Pancreas (tissue), 10 donors: ENCODE measurements around the gene FBLN2. TPM values are rescaled to one million over a fixed set of nuclear protein-coding genes. Genes with fewer than 3 reads are reported as not detected.
A peak's percentile ranks its signal among the peaks of the same experiment; 100 is the strongest.

ENCODE experiments used
- ATAC-seq, 4 donors: fragments of 200-7000 bp; cut with Tn5 transposase; one replicate each; pipeline versions ENCODE4 v1.8.0 to v1.9.1; 2020; ENCODE audit warnings: mild to moderate bottlenecking in 4 of 4, moderate library complexity in 4 of 4
- DNase-seq, 6 donors: peaks; one replicate each; pipeline ENCODE4 v3.0.0-alpha.2; 2020
- FAIRE-seq: peaks from 2 replicates; lab custom pipeline; 2012; peaks lifted over from hg19 to GRCh38; lab: Jason Lieb, UNC
- H3K27ac ChIP-seq, 4 donors: fragments of 200-600 bp; sonication (generic); 1 replicate in 3 of 4; 2 replicates in 1 of 4; pipeline versions ENCODE4 v1.5.0 to v1.8.0; 2020
- H3K27me3 ChIP-seq, 4 donors: fragments of 200-600 bp; one replicate each; pipeline ENCODE4 v1.8.0; 2021
- H3K36me3 ChIP-seq, 3 donors: fragments of 200-600 bp; sonication (generic) in 1 of 3; one replicate each; pipeline versions ENCODE4 v1.5.0 to v1.8.0; 2020 to 2021
- H3K4me1 ChIP-seq, 3 donors: fragments of 200-600 bp; one replicate each; pipeline ENCODE4 v1.8.0; 2021
- H3K4me3 ChIP-seq, 4 donors: fragments of 200-600 bp; sonication (generic) in 2 of 4; one replicate each; pipeline versions ENCODE4 v1.5.0 to v1.8.0; 2020 to 2021
- H3K9me3 ChIP-seq, 4 donors: fragments of 200-600 bp; one replicate each; pipeline ENCODE4 v1.8.0; 2021
- CTCF ChIP-seq, 4 donors: fragments of 200-600 bp; sonication (generic) in 3 of 4; IDR thresholded peaks; one replicate each; pipeline versions ENCODE4 v1.5.0 to v1.8.0; 2021; ENCODE audit warnings: antibody characterized with exemption in 4 of 4
- WGBS, 2 donors: extraction: QIAGEN DNeasy Blood & Tissue Kit; methylation state at CpG; one replicate each; pipeline ENCODE4 v1.1.7; 2013; 5-methylcytosine and 5-hydroxymethylcytosine counted together
- intact Hi-C, 3 donors: fragments of 100-400 bp; cut with DNase I; formaldehyde crosslinking; loops; one replicate each; pipeline versions ENCODE4 v1.11.1 to v1.14.2; 2022
- polyA plus RNA-seq, 2 donors: library from polyadenylated mRNA; stranded (reverse); fragments of 200-250 nt; gene quantifications; one replicate each; pipeline ENCODE4 v1.2.3, GENCODE V29; 2013
- total RNA-seq, 6 donors: library from RNA; stranded (reverse); fragmentation: NEBNext Ultra II Directional in 4 of 6; extraction: Animal tissue kit (Norgen Biotek cat#: 25700) in 4 of 6; gene quantifications; one replicate each; pipeline versions ENCODE4 v1.2.1 to v1.2.4, GENCODE V29; 2021 to 2023
- donor health status: healthy with polysubstance abuse.
- donor health status: DM: no; HTN: no; CAD: no; lungs with moderate emphysema.
- donor health status: DM: no; HTN: no; CAD: no.
- donor health status: control.
- donor health status: control.
- donor health status: Bipolar disorder and iron deficiency.
- donor health status: DM: yes; HTN: yes; CAD: no.
- donor health status: DM: no; HTN: no; CAD: no.
- donor health status: DM: no; HTN: no; CAD: no.
- donor health status: DM: yes; HTN: yes; CAD: no.

Gene FBLN2
- total and polyA plus RNA-seq, 8 donors, result 2.4 to 21.8 (median 4.2) TPM

GRCh38 chr3:13501521-13501920, 47.4 kb upstream of the FBLN2 start:
- peaks cover 0 to 3% (median 0%) of the 10 kb centered on the region in 3 donors for H3K36me3 ChIP-seq
- DNase-seq (peak in 2 of 6 donors; percentile 4 to 36), ATAC-seq (no peak), FAIRE-seq (no peak)
- no peaks in the 10 kb centered on the region for H3K4me1 ChIP-seq
- H3K27ac ChIP-seq, result no peak overlapping the region
- intact Hi-C loops, result loop anchor here in 1 of 3 donors (5.0 kb wide), 1 partner anchor 136 kb away; no protein-coding TSS in a partner anchor
- TF ChIP-seq CTCF (IDR thresholded peaks at IDR 0.05), result no peak
- H3K4me3 ChIP-seq, result no peak overlapping the region
- H3K9me3 ChIP-seq, result no peaks in the 10 kb centered on the region
- H3K27me3 ChIP-seq, result no peaks in the 10 kb centered on the region
- 95 to 100% methylated on average over 4 of the region's 4 CpGs for WGBS, 2 donors

DNA sequence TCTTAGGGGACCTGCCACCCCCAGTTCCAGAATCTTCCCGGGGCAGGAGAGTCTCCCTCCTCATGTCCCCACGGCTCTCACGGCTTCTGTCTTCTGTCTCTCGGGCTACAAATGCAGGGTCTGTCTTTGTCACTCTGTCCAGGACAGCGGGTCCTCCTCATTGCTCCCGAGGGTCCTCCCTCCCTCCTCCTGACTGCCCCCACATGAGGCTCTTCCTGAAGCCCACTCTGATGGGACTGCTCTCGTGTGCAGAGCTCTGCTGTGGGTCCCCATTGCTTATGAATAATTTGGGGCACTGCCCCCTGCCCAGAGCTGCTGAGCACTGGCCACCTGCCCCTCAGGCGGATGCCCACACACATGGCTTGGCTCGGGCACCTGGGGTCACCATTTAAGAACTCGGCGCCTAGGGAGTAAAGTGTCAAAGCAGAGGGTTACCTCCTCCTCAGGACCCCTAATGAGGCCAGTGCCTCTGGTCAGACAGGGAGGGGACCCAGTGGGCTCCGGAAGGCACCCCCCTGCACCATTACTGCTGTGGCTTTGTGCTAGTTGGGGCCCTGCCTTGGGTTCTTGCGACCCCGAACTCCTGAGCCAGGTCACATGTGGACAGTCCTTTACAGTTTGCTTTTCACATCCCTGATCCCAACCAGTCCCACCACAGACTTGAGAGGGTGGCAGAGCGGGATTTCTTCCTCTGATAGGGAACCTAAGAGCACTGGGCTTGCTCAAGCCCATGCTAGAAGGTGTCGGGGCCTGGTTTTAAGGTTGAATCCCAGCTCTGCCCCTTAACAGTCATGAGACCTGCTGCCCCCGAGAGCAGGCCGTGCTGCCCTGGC, 46.8 kb upstream of the FBLN2 start:
- no peaks in the 10 kb centered on the region for H3K4me1 ChIP-seq
- no peaks in the 10 kb centered on the region for H3K9me3 ChIP-seq
- DNase-seq (peak in 3 of 6 donors; percentile 5 to 45 (median 28)), ATAC-seq (no peak), FAIRE-seq (no peak)
- H3K27ac ChIP-seq, result no peak overlapping the region
- no peaks in the 10 kb centered on the region for H3K27me3 ChIP-seq
- H3K36me3 ChIP-seq, result peaks cover 0 to 3% (median 0%) of the 10 kb centered on the region in 3 donors
- WGBS, 2 donors, result 93 to 94% methylated on average over 18 of the region's 18 CpGs
- intact Hi-C loops, result loop anchor here in 1 of 3 donors (5.0 kb wide), 1 partner anchor 135 kb away; no protein-coding TSS in a partner anchor
- H3K4me3 ChIP-seq, result no peak overlapping the region
- TF ChIP-seq CTCF (IDR thresholded peaks at IDR 0.05), result no peak

GRCh38 chr3:13502791-13503060, 46.2 kb upstream of the FBLN2 start:
- H3K4me3 ChIP-seq, result no peak overlapping the region
- no peaks in the 10 kb centered on the region for H3K4me1 ChIP-seq
- no peaks in the 10 kb centered on the region for H3K27me3 ChIP-seq
- ATAC-seq (no peak), FAIRE-seq (no peak), DNase-seq (peak in 3 of 6 donors; percentile 11 to 49 (median 38))
- peaks cover 0 to 3% (median 0%) of the 10 kb centered on the region in 3 donors for H3K36me3 ChIP-seq
- intact Hi-C loops, result loop anchor here in 1 of 3 donors (5.0 kb wide), 1 partner anchor 135 kb away; no protein-coding TSS in a partner anchor
- no peak for TF ChIP-seq CTCF (IDR thresholded peaks at IDR 0.05)
- H3K9me3 ChIP-seq, result no peaks in the 10 kb centered on the region
- 96 to 98% methylated on average over 8 of the region's 8 CpGs for WGBS, 2 donors
- no peak overlapping the region for H3K27ac ChIP-seq

DNA sequence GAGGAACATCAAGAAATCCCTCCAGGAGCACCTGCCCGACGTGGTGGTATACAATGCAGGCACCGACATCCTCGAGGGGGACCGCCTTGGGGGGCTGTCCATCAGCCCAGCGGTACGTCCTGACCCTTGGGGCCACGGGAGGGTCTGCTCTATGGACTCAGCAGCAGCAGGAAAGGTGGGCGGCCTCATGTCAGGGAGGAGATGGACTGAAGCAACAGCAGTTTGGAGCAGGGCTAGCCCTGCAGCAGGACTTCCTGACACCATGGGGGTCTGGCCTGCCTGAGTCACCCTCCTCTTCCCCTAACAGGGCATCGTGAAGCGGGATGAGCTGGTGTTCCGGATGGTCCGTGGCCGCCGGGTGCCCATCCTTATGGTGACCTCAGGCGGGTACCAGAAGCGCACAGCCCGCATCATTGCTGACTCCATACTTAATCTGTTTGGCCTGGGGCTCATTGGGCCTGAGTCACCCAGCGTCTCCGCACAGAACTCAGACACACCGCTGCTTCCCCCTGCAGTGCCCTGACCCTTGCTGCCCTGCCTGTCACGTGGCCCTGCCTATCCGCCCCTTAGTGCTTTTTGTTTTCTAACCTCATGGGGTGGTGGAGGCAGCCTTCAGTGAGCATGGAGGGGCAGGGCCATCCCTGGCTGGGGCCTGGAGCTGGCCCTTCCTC, 44.6 kb upstream of the FBLN2 start:
- H3K9me3 ChIP-seq, result no peaks in the 10 kb centered on the region
- H3K4me3 ChIP-seq, result no peak overlapping the region
- intact Hi-C loops, result loop anchor here in 1 of 3 donors (5.0 kb wide), 1 partner anchor 133 kb away; no protein-coding TSS in a partner anchor
- H3K27ac ChIP-seq, result no peak overlapping the region
- H3K4me1 ChIP-seq, result no peaks in the 10 kb centered on the region
- TF ChIP-seq CTCF (IDR thresholded peaks at IDR 0.05), result no peak
- ATAC-seq (no peak), FAIRE-seq (no peak), DNase-seq (peak in 3 of 6 donors; percentile 19 to 67 (median 41))
- no peaks in the 10 kb centered on the region for H3K27me3 ChIP-seq
- 93 to 95% methylated on average over 23 of the region's 23 CpGs for WGBS, 2 donors
- H3K36me3 ChIP-seq, result peaks cover 0 to 3% (median 0%) of the 10 kb centered on the region in 3 donors
